HG03103 (cell line): ENCODE results near the gene KLHL29.

Experiments
- ATAC-seq: cut with Tn5 transposase; IDR thresholded peaks from one replicate; pipeline ENCODE4 v1.9.1; 2021; ENCODE audit warnings: low read depth; ENCODE audit not compliant: unreplicated experiment

KLHL29 gene

DNA sequence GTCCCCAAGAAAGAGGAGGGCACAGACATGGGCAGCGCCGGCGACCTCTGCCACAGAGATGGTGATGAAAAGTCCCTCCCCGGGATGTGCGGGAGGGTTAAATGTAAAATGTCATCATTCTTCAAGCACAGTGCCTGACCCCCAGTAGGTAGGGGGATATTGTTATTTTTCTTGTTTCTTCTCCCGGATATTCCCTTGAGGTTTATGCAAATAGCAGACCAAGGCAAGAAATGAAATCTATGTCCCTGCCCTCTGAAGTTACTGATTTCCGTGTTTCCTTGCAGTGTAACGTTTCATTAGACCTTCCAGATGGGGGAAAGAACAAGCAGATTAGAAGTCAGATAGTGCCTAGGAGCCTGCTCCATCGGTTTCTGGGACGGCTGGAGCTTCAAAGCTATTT is 158.3 kb downstream of the KLHL29 start:
- no peak for ATAC-seq

GRCh38 chr2:23543728-23544127 is 158.7 kb downstream of the KLHL29 start:
- no peak for ATAC-seq

- no peak for ATAC-seq
These were observed 159.8 kb downstream of the KLHL29 start for GRCh38 chr2:23544589-23545295.

DNA sequence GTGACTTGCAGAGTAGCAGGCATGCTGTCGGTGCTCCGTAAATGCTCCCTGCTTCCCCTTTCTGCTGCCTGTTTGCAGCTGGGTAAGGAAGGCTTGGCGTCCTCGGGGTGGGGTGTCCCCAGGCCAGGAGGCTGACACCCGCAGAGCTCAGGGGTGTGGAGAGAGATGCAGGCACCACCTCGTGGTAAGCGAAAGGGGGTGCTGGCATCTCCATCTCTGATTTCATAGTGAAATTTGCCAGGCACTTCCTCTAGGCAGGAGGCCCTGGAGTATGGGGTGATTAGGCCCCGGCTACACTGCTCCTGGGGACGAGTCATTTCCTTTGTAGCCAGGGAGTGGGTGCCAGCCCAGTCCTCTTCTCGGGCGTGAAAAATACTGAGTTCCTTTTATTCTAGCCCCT is 160.4 kb downstream of the KLHL29 start:
- ATAC-seq = no peak

GRCh38 chr2:23545811-23546210 is 160.8 kb downstream of the KLHL29 start:
- no peak for ATAC-seq

- ATAC-seq = no peak
These were observed 161.9 kb downstream of the KLHL29 start for GRCh38 chr2:23546913-23547312.

DNA sequence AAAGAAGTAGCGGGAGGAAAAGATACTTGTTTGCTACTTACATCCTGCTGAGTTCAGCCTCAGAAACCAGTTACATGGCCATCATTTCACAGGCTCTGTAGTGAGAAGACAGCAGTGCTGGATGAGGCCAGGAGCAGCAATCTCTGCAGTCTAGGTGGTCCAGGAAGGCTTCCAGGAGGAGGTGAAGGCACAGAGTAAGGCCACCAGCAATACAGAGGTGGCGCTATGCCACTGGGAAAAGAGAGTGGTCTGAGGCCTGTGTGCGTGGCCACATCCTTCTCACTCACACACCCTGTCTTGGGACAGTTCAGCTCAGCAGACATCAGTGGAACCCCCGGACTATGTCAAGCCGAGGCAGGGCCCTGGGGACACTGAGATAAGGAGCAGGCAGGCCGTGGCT is 162.7 kb downstream of the KLHL29 start:
- ATAC-seq = no peak

GRCh38 chr2:23548143-23548769 is 163.3 kb downstream of the KLHL29 start:
- ATAC-seq = no peak

DNA sequence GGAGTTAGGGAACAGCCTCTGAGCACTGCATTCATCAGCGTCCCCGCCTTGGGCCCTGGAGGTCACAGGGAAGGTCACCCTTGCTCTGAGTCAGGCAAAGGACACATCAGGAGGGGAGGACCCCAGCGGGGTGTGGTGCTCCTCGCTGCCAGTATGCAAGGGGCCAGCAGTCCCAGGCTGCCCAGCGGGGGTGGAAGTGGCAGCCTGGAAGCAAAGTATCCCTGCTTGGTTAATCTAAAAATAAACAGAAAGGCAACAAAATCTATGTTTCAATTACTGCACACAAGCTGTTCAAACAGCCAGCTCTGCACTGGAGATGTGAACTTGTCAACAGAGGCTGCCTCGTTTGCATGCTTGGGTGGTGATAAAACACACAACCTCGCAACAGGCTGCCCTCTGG is 164.1 kb downstream of the KLHL29 start:
- no peak for ATAC-seq

GRCh38 chr2:23549821-23550530 is 165.0 kb downstream of the KLHL29 start:
- ATAC-seq = no peak

DNA sequence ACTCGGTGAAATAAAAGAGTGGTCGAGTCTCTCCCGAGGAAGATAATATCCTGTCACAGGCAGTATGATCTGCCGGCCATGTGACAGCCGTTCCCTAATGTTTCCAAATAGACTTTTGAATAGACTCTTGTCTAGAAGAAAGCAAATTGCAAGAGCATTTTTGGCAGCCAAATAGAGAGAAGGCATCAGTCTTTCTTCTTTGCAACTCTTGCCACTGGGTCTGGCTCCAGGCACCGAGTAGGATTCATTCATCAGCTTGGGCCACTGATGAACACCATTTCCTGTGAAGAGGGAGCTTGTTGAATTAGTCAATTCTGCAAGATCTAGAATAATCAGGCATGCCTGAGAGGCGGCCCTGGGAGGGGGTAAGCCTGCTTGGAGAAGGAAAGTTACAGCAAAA is 165.6 kb downstream of the KLHL29 start:
- no peak for ATAC-seq

- no peak for ATAC-seq
These were observed 166.9 kb downstream of the KLHL29 start for GRCh38 chr2:23551875-23552274.

DNA sequence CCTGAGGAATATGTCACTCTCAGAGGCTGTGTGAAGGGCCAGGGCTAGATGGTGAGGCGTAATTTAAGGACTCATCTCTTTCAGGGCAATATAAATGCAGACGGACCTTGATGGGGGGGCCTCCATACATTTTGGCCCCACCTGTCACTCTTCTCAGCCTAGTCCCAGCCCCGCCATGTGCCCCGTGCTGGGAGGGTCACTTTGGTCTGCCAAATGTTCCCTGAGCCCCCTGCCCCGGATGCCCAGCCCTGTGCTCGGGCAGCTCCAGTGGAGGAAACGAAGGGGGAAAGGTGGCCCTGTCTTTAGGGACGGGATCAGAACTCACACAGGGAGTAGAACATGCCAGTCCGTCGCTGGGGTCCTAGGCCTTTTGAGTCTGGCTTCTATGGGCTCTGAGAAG is 168.6 kb downstream of the KLHL29 start:
- no peak for ATAC-seq

GRCh38 chr2:23554054-23554697 is 169.2 kb downstream of the KLHL29 start:
- no peak for ATAC-seq

DNA sequence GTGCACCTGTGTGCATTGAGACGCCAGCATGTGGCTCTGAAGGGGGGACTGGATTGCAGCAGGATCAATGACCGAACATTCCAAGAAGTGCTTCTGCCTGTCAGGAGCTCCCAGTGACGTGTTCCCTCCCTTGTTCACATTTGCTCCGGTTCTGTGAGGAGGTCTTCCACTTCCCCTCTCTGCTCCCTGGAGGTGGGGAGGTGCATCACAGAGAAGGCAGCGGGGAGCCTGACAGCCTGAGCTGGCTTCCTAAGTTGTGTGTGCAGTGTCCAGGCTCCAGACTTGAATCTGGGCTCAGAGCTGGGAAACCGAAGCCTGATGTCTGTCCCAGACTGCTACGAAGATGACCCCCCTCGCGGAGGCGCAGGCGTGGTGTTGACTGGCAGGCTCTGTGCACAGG is 171.0 kb downstream of the KLHL29 start:
- no peak for ATAC-seq

GRCh38 chr2:23556929-23557328 is 171.9 kb downstream of the KLHL29 start:
- ATAC-seq = no peak

DNA sequence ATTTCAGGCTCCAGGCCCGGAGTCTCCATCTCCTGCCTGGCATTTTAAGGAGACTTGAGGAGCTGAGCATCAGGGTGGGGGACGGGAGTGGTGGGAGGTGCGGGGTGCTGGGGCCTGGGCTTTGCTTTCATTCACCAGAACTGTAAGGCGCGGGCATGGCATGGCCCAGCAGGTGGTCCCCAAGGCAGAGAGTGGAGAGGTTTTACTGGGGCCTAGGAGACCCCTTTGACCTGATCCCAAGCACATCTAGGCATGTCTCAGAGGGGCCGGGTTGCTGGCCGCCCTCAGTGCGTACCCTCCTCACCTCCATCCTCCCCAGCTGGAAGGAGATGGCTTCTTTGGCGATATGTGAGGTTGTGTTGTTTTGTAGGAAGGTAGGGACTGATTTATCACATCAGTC is 172.5 kb downstream of the KLHL29 start:
- no peak for ATAC-seq

DNA sequence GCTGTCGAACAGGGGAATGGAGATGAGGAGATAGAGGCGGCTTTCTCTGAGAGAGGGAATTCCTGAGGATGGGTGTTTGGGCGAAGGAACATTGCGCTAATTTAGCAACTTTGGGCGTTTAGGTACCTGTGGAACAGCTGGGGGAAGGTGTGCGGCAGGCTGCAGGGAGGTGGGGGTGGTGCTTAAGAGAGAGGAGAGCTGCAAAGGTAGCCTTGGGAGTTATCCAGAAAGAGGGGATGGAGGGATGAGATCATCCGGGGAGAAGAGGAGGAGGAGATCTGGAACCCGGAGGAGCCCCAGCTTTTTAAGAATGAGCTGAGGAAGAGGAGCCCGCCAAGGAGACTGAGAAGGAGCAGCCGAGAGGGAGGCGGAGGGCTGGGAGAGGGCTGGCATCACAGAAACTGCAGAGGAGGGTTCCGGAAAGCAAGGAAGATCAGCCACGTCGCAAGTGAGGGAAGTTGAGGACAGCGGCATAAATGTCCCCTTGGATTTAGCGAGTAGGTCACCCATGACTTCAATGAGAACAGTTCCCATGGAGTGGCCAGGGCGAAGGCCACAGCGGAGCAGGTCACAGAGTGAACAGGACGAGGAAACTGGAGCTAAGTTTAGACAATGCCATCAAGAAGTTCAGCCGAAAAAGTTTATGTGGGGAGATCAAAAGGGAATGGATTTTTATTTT is 174.7 kb downstream of the KLHL29 start:
- no peak for ATAC-seq

GRCh38 chr2:23561088-23561487 is 176.1 kb downstream of the KLHL29 start:
- no peak for ATAC-seq

GRCh38 chr2:23561544-23561943 is 176.6 kb downstream of the KLHL29 start:
- ATAC-seq = no peak

DNA sequence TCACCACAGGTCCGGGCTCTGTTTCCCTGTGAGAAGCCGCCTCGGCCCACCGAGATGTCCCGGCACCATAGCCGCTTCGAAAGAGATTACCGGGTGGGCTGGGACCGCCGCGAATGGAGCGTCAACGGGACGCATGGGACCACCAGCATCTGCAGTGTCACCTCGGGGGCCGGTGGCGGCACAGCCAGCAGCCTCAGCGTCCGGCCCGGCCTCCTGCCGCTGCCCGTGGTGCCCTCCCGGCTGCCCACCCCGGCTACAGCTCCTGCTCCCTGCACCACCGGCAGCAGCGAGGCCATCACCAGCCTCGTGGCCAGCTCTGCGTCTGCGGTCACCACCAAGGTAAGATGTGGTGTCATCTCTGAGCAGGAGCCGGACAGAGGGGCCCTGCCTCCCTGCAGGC is 177.2 kb downstream of the KLHL29 start:
- ATAC-seq = no peak
